ENCODE results near the gene GLYR1. TPM values are rescaled to one million over a fixed set of nuclear protein-coding genes. Genes with fewer than 3 reads are reported as not detected.

The GLYR1 gene
- total and polyA plus RNA-seq, 2 experiments from 2014 or later = 59.9 to 105 TPM

DNA sequence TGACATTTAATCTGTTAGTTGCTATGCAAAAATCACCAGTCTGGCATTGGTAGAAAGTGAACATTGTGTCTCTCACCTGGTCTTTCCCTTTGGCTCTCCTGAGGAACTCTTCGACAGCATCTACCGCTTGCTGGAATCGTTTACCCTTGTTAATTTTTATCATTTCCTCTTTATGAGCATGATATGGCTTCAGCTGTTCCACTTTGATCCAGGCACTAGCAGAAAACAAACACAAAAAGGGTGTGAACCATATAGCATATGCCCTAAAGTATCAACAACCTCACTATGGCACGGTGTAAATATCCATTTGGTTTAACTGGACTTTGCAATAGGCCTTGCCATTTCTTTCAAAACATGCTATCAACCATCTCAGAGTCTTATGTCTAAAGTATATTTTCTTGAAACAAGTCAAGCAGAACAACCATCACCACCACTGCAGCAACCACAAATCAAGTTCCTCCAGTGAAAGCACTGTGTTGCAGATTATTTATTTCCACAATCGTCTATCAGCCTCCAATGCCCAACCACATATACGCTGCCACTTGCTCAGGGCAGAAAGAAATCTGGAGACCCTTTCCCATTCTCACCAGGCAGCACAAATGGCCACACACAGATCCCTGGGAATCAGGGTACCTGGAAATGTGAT lies 14.3 kb downstream of the GLYR1 start:
- H3K79me2 ChIP-seq (replicated peaks; ENCODE audit: insufficient read depth) = peaks cover 17% of the 10 kb centered on the region

DNA sequence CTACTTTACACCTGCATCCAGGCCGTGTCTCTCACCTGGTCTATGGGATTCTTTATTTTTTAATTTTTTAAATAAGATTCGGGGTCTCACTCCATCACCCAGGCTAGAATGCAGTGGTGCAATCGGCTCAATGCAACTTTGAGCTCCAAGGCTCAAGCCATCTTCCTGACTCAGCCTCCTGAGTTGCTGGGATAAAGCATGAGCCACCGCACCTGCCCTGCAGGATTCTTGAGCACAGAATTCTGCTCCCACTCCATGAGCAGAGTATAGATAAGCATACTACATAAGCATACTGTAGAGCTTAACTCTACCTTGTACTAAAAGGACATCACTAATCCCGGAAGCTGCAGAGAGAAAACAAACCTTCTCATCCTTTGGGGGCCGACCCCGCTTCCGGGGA lies 15.5 kb downstream of the GLYR1 start:
- TF ChIP-seq ZNF331 (CRISPR knock-in tag; IDR thresholded peaks at IDR 0.05; ENCODE audit: low read depth) = no peak
- TF ChIP-seq, protein P1, sequence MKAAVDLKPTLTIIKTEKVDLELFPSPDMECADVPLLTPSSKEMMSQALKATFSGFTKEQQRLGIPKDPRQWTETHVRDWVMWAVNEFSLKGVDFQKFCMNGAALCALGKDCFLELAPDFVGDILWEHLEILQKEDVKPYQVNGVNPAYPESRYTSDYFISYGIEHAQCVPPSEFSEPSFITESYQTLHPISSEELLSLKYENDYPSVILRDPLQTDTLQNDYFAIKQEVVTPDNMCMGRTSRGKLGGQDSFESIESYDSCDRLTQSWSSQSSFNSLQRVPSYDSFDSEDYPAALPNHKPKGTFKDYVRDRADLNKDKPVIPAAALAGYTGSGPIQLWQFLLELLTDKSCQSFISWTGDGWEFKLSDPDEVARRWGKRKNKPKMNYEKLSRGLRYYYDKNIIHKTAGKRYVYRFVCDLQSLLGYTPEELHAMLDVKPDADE (IDR thresholded peaks at IDR 0.05) = no peak
- TF ChIP-seq, protein P2, sequence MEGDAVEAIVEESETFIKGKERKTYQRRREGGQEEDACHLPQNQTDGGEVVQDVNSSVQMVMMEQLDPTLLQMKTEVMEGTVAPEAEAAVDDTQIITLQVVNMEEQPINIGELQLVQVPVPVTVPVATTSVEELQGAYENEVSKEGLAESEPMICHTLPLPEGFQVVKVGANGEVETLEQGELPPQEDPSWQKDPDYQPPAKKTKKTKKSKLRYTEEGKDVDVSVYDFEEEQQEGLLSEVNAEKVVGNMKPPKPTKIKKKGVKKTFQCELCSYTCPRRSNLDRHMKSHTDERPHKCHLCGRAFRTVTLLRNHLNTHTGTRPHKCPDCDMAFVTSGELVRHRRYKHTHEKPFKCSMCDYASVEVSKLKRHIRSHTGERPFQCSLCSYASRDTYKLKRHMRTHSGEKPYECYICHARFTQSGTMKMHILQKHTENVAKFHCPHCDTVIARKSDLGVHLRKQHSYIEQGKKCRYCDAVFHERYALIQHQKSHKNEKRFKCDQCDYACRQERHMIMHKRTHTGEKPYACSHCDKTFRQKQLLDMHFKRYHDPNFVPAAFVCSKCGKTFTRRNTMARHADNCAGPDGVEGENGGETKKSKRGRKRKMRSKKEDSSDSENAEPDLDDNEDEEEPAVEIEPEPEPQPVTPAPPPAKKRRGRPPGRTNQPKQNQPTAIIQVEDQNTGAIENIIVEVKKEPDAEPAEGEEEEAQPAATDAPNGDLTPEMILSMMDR (conservative IDR thresholded peaks at IDR 0.05; ENCODE audit: low read depth in 2 of 2) = no peak
- TF ChIP-seq, protein P3, sequence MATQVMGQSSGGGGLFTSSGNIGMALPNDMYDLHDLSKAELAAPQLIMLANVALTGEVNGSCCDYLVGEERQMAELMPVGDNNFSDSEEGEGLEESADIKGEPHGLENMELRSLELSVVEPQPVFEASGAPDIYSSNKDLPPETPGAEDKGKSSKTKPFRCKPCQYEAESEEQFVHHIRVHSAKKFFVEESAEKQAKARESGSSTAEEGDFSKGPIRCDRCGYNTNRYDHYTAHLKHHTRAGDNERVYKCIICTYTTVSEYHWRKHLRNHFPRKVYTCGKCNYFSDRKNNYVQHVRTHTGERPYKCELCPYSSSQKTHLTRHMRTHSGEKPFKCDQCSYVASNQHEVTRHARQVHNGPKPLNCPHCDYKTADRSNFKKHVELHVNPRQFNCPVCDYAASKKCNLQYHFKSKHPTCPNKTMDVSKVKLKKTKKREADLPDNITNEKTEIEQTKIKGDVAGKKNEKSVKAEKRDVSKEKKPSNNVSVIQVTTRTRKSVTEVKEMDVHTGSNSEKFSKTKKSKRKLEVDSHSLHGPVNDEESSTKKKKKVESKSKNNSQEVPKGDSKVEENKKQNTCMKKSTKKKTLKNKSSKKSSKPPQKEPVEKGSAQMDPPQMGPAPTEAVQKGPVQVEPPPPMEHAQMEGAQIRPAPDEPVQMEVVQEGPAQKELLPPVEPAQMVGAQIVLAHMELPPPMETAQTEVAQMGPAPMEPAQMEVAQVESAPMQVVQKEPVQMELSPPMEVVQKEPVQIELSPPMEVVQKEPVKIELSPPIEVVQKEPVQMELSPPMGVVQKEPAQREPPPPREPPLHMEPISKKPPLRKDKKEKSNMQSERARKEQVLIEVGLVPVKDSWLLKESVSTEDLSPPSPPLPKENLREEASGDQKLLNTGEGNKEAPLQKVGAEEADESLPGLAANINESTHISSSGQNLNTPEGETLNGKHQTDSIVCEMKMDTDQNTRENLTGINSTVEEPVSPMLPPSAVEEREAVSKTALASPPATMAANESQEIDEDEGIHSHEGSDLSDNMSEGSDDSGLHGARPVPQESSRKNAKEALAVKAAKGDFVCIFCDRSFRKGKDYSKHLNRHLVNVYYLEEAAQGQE (IDR thresholded peaks at IDR 0.05; ENCODE audit: unreplicated experiment) = no peak
- no peak for TF ChIP-seq CREB1 (CRISPR knock-in tag; IDR thresholded peaks at IDR 0.05; ENCODE audit: low read depth)
- no peak for TF ChIP-seq ZNF114 (CRISPR knock-in tag; IDR thresholded peaks at IDR 0.05)
- TF ChIP-seq JUNB (IDR thresholded peaks at IDR 0.05; ENCODE audit: unreplicated experiment) = no peak
- peaks cover 66% of the 10 kb centered on the region for H3K36me3 Mint-ChIP-seq (ENCODE audit: low read depth)

More for the DNA sequence above, 14.3 kb downstream of the GLYR1 start:
- Histone ChIP-seq H3K9me2 (ENCODE audit: insufficient read depth) (no peaks in the 10 kb centered on the region), H2AFZ (no peak overlapping the region), H3K36me3 (ENCODE audit: insufficient read depth) (peaks cover 50% of the 10 kb centered on the region), H3K27me3 (ENCODE audit: insufficient read depth) (no peaks in the 10 kb centered on the region), H3K4me2 (no peak overlapping the region), H3K4me1 (ENCODE audit: insufficient read depth) (no peaks in the 10 kb centered on the region), H3K4me3 (no peak overlapping the region), H3F3A (replicated peaks; ENCODE audit: low read depth) (0 out of 2 replicates have a peak, but pooled peaks cover 10% of the 10 kb centered on the region), H3K27ac (ENCODE audit: low read depth) (no peak overlapping the region), H4K20me1 (replicated peaks; ENCODE audit: insufficient read depth) (peaks cover 26% of the 10 kb centered on the region)
- Mint-ChIP-seq H3K4me1 (no peaks in the 10 kb centered on the region), H3K4me3 (no peak overlapping the region), H3K27me3 (ENCODE audit: insufficient read depth, low read depth, poor library complexity) (peaks cover 3% of the 10 kb centered on the region), H3K36me3 (ENCODE audit: low read depth) (peaks cover 63% of the 10 kb centered on the region), H3K9me3 (no peaks in the 10 kb centered on the region), H3K27ac (no peak overlapping the region)
- DNase-seq (ENCODE audit: low spot score) (no peak), ATAC-seq (no peak)
- TF ChIP-seq JUNB (IDR thresholded peaks at IDR 0.05; ENCODE audit: unreplicated experiment) (no peak), CREB1 (CRISPR knock-in tag; IDR thresholded peaks at IDR 0.05; ENCODE audit: low read depth) (no peak)

More for the DNA sequence above, 15.5 kb downstream of the GLYR1 start:
- Histone ChIP-seq H3K4me3 (no peak overlapping the region), H3K9me2 (ENCODE audit: insufficient read depth) (no peaks in the 10 kb centered on the region), H4K20me1 (replicated peaks; ENCODE audit: insufficient read depth) (peaks cover 32% of the 10 kb centered on the region), H3K4me1 (ENCODE audit: insufficient read depth) (no peaks in the 10 kb centered on the region), H3K36me3 (ENCODE audit: insufficient read depth) (peaks cover 43% of the 10 kb centered on the region), H3K27ac (ENCODE audit: low read depth) (no peak overlapping the region), H3K4me2 (no peak overlapping the region), H3K79me2 (replicated peaks; ENCODE audit: insufficient read depth) (peaks cover 14% of the 10 kb centered on the region), H2AFZ (no peak overlapping the region), H3K27me3 (ENCODE audit: insufficient read depth) (no peaks in the 10 kb centered on the region), H3F3A (replicated peaks; ENCODE audit: low read depth) (peaks cover 3% of the 10 kb centered on the region; the same call in 1 of the 2 replicates)
- H3K9me3 Mint-ChIP-seq = no peaks in the 10 kb centered on the region
- H3K27ac Mint-ChIP-seq = no peak overlapping the region
- no peaks in the 10 kb centered on the region for H3K4me1 Mint-ChIP-seq
- peaks cover 3% of the 10 kb centered on the region for H3K27me3 Mint-ChIP-seq (ENCODE audit: insufficient read depth, low read depth, poor library complexity)
- DNase-seq (ENCODE audit: low spot score) = no peak
- no peak for ATAC-seq
- no peak overlapping the region for H3K4me3 Mint-ChIP-seq

Measured in GM23338 (cell line).